NB4 (cell line): ENCODE results near the gene COPB2.
"Not testable (repeated sequence)": the region's sequence is repeated elsewhere in the genome, so short reads cannot be mapped to it uniquely, and the experiment has no call there.

Experiments
- MYC ChIP-seq: IDR thresholded peaks from 2 replicates; pipeline ENCODE4 v1.6.1; 2011; ENCODE audit warnings: low read depth, low read length
- POLR2A ChIP-seq: IDR thresholded peaks from 2 replicates; pipeline ENCODE4 v1.6.1; 2011; ENCODE audit warnings: mild to moderate bottlenecking; ENCODE audit not compliant: insufficient read length; ENCODE audit errors: extremely low read depth
- TF ChIP-seq, protein P1 (sequence below): IDR thresholded peaks from one replicate; pipeline ENCODE4 v1.5.1; 2012; ENCODE audit warnings: low read depth, low read length
- TF ChIP-seq, protein P2 (sequence below): IDR thresholded peaks from 2 replicates; pipeline ENCODE4 v1.6.1; 2011; ENCODE audit warnings: low read depth, low read length

DNA sequence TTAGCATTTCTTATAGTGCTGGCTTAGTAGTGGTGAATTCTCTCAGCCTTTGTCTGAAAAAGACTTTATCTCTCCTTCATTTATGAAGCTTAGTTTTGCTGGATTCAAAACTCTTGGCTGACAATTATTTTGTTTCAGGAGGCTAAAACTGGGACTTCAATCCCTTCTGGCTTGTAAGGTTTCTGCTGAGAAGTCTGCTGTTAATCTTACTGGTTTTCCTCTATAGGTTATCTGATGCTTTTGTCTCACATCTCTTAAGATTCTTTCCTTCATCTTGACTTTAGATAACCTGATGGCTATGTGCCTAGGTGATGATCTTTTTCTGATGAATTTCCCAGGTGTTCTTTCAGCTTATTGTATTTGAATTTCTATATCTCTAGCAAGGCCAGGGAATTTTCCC is 23.4 kb upstream of the COPB2 start:
- TF ChIP-seq, protein P1, sequence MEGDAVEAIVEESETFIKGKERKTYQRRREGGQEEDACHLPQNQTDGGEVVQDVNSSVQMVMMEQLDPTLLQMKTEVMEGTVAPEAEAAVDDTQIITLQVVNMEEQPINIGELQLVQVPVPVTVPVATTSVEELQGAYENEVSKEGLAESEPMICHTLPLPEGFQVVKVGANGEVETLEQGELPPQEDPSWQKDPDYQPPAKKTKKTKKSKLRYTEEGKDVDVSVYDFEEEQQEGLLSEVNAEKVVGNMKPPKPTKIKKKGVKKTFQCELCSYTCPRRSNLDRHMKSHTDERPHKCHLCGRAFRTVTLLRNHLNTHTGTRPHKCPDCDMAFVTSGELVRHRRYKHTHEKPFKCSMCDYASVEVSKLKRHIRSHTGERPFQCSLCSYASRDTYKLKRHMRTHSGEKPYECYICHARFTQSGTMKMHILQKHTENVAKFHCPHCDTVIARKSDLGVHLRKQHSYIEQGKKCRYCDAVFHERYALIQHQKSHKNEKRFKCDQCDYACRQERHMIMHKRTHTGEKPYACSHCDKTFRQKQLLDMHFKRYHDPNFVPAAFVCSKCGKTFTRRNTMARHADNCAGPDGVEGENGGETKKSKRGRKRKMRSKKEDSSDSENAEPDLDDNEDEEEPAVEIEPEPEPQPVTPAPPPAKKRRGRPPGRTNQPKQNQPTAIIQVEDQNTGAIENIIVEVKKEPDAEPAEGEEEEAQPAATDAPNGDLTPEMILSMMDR = not testable (repeated sequence)
- TF ChIP-seq POLR2A, MYC: not testable (repeated sequence)
- TF ChIP-seq, protein P2, sequence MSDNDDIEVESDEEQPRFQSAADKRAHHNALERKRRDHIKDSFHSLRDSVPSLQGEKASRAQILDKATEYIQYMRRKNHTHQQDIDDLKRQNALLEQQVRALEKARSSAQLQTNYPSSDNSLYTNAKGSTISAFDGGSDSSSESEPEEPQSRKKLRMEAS = not testable (repeated sequence)
